AG10803 (cell line): ENCODE measurements around the gene HYAL2.

Source experiments
- DNase-seq: peaks from one replicate; pipeline ENCODE4 v3.0.0; 2010; ENCODE audit warnings: low read depth
- H3K4me3 ChIP-seq: 2 replicates; pipeline ENCODE4 v1.5.1; 2011; ENCODE audit warnings: mild to moderate bottlenecking, low read length, control low read depth
- CTCF ChIP-seq: conservative IDR thresholded peaks from 2 replicates; pipeline ENCODE4 v1.5.1; 2011; ENCODE audit warnings: mild to moderate bottlenecking, low read length, control low read depth, inconsistent platforms

HYAL2 gene

GRCh38 chr3:50350527-50351322 lies 28.2 kb upstream of the HYAL2 start, which contains the start of the genes CYB561D2 and NPRL2:
Gene CYB561D2 (plus strand): TSS chr3:50350862. CDS start chr3:50351434, 572 bp downstream.
Gene NPRL2 (minus strand): TSS chr3:50350775. CDS start chr3:50350652, 123 bp downstream.
- DNase-seq: peak; percentile 90
- no peak for TF ChIP-seq CTCF
- H3K4me3 ChIP-seq: peak within 1 kb of the TSS; percentile 97

- no peak for TF ChIP-seq CTCF
- H3K4me3 ChIP-seq: peak overlapping the region; percentile 97
- DNase-seq: no peak
Observed at GRCh38 chr3:50350213-50350526, 27.6 kb upstream of the HYAL2 start.

GRCh38 chr3:50347187-50347813 lies 24.8 kb upstream of the HYAL2 start:
- no peak overlapping the region for H3K4me3 ChIP-seq
- TF ChIP-seq CTCF: peak; percentile 69
- peak; percentile 67 for DNase-seq

- no peak for TF ChIP-seq CTCF
- DNase-seq: peak; percentile 35
- peak within 1 kb of the TSS; percentile 64 for H3K4me3 ChIP-seq
Observed at GRCh38 chr3:50345586-50346234, 23.2 kb upstream of the HYAL2 start, which contains the start of gene ZMYND10. Gene ZMYND10 (minus strand): TSS chr3:50345732. CDS start chr3:50345579, 153 bp downstream.

GRCh38 chr3:50345008-50345407 lies 22.5 kb upstream of the HYAL2 start:
- TF ChIP-seq CTCF: no peak
- H3K4me3 ChIP-seq: peak overlapping the region; percentile 64
- DNase-seq: no peak

GRCh38 chr3:50342813-50343633 lies 20.5 kb upstream of the HYAL2 start:
- TF ChIP-seq CTCF: 0 out of 2 replicates have a peak, but pooled peaks have one; percentile 0
- H3K4me3 ChIP-seq: no peak overlapping the region
- no peak for DNase-seq
